Lung (tissue), 12 donors: ENCODE measurements around the gene THEM5. TPM values are rescaled to one million over a fixed set of nuclear protein-coding genes. Genes with fewer than 3 reads are reported as not detected.

Source experiments
- ATAC-seq: fragments of 200-7000 bp; cut with Tn5 transposase; one replicate; pipeline ENCODE4 v1.9.1; 2020; ENCODE audit warnings: moderate number of reproducible peaks; ENCODE audit not compliant: insufficient read depth, low FRiP score
- DNase-seq, 3 donors: peaks; one replicate each; pipeline ENCODE4 v3.0.0-alpha.2; 2013 to 2017
- H3K27ac ChIP-seq, 2 donors: one replicate each; pipeline ENCODE4 v1.5.1; 2013; ENCODE audit warnings: mild to moderate bottlenecking in 2 of 2, moderate library complexity in 2 of 2, control low read depth in 1 of 2, inconsistent platforms in 1 of 2, low read depth in 1 of 2, low read length in 1 of 2
- H3K27me3 ChIP-seq, 3 donors: one replicate each; pipeline ENCODE4 v1.5.1; 2013; ENCODE audit warnings: low read length in 2 of 3; ENCODE audit not compliant: control insufficient read depth in 3 of 3, insufficient read depth in 3 of 3
- H3K36me3 ChIP-seq, 4 donors: one replicate each; pipeline ENCODE4 v1.5.1; 2013; ENCODE audit warnings: low read length in 4 of 4, mild to moderate bottlenecking in 1 of 4, moderate library complexity in 1 of 4; ENCODE audit not compliant: control insufficient read depth in 4 of 4, insufficient read depth in 4 of 4
- H3K4me1 ChIP-seq, 5 donors: one replicate each; pipeline ENCODE4 v1.5.1; 2013; ENCODE audit warnings: low read length in 5 of 5, mild to moderate bottlenecking in 2 of 5, moderate library complexity in 1 of 5; ENCODE audit not compliant: control insufficient read depth in 5 of 5, insufficient read depth in 5 of 5
- H3K4me3 ChIP-seq: one replicate; pipeline ENCODE4 v1.5.1; 2013; ENCODE audit warnings: mild to moderate bottlenecking, control low read depth, moderate library complexity
- H3K9ac ChIP-seq, 2 donors: one replicate each; pipeline ENCODE4 v1.5.1; 2013; ENCODE audit warnings: low read length in 2 of 2, control low read depth in 1 of 2; ENCODE audit not compliant: insufficient read depth in 1 of 2
- H3K9me3 ChIP-seq, 4 donors: one replicate each; pipeline ENCODE4 v1.5.1; 2013; ENCODE audit warnings: low read length in 3 of 4, mild to moderate bottlenecking in 1 of 4, moderate library complexity in 1 of 4; ENCODE audit not compliant: control insufficient read depth in 4 of 4, insufficient read depth in 3 of 4
- WGBS, 2 donors: extraction: QIAGEN DNeasy Blood & Tissue Kit; methylation state at CpG; one replicate each; pipeline ENCODE4 v1.1.7; 2013; 5-methylcytosine and 5-hydroxymethylcytosine counted together
- polyA plus RNA-seq, 2 donors: library from polyadenylated mRNA; stranded (reverse); fragments of 200-250 nt; gene quantifications; one replicate each; pipeline ENCODE4 v1.2.1, GENCODE V29; 2013
- total RNA-seq, 2 donors: library from RNA; depleted of rRNA in 1 of 2; stranded (reverse); fragments of >200 nt in 1 of 2; gene quantifications; one replicate each; pipeline ENCODE4 v1.2.1, GENCODE V29; 2014 to 2021
- TF ChIP-seq, protein P1 (sequence below): IDR thresholded peaks from 2 replicates; pipeline ENCODE4 v1.5.1; 2012; ENCODE audit warnings: mild to moderate bottlenecking; ENCODE audit errors: control extremely low read depth, extremely low read depth
- donor health status: control.
- donor health status: control.
- donor health status: Bipolar disorder and iron deficiency.
- donor health status: healthy.
- donor health status: DM: yes; HTN: yes; CAD: no.

The THEM5 gene
- total and polyA plus RNA-seq, 4 donors, result not detected

DNA sequence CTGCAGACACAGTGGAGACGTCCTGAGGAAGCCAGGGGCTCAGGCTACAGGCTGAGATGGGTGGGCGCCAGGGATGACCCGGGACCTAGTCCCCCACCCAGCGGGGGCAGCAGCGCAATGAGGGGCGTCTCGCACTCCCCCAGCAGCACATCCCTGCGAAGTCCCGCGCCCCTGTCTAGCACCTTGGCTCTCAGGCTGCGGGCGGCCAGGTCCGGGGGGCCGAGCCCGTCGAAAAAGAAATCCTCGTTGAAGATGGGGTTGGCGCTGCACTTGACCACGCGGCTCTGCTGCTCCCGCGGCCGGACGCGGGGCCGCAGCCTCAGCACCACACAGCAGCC lies 15.7 kb downstream of the THEM5 start:
- H3K4me3 ChIP-seq, result no peak overlapping the region
- peaks cover 0 to 38% (median 35%) of the 10 kb centered on the region in 3 donors for H3K27me3 ChIP-seq
- 12 to 17% methylated on average over 26 of the region's 26 CpGs for WGBS, 2 donors
- no peak overlapping the region for H3K27ac ChIP-seq
- ATAC-seq (no peak), DNase-seq (no peak)
- peaks cover 0 to 22% (median 7%) of the 10 kb centered on the region in 5 donors for H3K4me1 ChIP-seq
- TF ChIP-seq, protein P1, sequence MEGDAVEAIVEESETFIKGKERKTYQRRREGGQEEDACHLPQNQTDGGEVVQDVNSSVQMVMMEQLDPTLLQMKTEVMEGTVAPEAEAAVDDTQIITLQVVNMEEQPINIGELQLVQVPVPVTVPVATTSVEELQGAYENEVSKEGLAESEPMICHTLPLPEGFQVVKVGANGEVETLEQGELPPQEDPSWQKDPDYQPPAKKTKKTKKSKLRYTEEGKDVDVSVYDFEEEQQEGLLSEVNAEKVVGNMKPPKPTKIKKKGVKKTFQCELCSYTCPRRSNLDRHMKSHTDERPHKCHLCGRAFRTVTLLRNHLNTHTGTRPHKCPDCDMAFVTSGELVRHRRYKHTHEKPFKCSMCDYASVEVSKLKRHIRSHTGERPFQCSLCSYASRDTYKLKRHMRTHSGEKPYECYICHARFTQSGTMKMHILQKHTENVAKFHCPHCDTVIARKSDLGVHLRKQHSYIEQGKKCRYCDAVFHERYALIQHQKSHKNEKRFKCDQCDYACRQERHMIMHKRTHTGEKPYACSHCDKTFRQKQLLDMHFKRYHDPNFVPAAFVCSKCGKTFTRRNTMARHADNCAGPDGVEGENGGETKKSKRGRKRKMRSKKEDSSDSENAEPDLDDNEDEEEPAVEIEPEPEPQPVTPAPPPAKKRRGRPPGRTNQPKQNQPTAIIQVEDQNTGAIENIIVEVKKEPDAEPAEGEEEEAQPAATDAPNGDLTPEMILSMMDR, result no peak
- H3K9me3 ChIP-seq, result no peaks in the 10 kb centered on the region
- no peak overlapping the region for H3K9ac ChIP-seq
- H3K36me3 ChIP-seq, result no peaks in the 10 kb centered on the region

DNA sequence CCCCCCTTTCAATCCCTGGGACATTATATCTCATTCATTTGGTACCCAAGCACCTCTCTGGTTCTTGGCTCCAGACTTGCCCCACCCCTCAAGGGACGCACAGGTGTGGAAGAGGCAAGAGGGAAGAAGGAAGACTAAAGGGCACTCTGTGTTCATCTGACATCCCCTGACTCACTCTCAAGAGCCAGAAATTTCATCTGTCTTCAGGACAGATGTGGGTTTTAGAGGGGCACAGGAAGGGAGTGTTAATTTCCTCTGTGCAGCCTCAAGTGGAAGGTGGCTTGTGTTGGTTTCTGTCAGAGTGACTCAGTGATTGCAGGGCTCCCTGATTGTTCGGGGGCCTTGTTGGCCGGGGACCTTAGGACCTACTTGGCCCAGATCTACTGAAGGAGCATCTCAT lies 16.3 kb downstream of the THEM5 start:
- H3K27me3 ChIP-seq, result peaks cover 0 to 38% (median 35%) of the 10 kb centered on the region in 3 donors
- H3K9ac ChIP-seq, result no peak overlapping the region
- peaks cover 0 to 29% (median 7%) of the 10 kb centered on the region in 5 donors for H3K4me1 ChIP-seq
- 22 to 42% methylated on average over 3 of the region's 3 CpGs for WGBS, 2 donors
- H3K9me3 ChIP-seq, result no peaks in the 10 kb centered on the region
- TF ChIP-seq, protein P1, result no peak
- H3K4me3 ChIP-seq, result no peak overlapping the region
- DNase-seq, result no peak
- H3K36me3 ChIP-seq, result no peaks in the 10 kb centered on the region
- no peak for ATAC-seq
- peak overlapping the region in 1 of 2 donors; percentile 12 for H3K27ac ChIP-seq

DNA sequence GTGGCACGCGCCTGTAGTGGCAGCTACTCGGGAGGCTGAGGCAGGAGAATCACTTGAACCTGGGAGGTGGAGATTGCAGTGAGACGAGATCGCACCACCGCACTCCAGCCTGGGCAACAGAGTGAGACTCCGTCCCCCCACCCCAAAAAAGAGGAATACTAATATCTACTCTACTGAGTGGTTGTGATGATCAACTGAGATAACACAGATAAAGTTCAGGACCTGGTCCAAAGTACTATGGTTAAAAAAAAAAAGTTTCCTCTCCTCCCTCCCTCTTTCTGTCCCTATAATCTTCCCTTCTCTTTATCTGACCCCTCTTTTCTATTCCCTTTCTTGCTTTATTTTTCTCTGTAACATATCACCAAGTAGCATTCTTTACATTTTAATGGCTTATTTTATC lies 17.9 kb downstream of the THEM5 start:
- ATAC-seq (no peak), DNase-seq (no peak)
- WGBS, 2 donors, result 93 to 98% methylated on average over 7 of the region's 7 CpGs
- TF ChIP-seq, protein P1, result no peak
- no peak overlapping the region for H3K4me3 ChIP-seq
- H3K27me3 ChIP-seq, result peaks cover 0 to 31% (median 31%) of the 10 kb centered on the region in 3 donors
- no peaks in the 10 kb centered on the region for H3K9me3 ChIP-seq
- H3K36me3 ChIP-seq, result no peaks in the 10 kb centered on the region
- no peak overlapping the region for H3K9ac ChIP-seq
- H3K4me1 ChIP-seq, result peaks cover 0 to 32% (median 14%) of the 10 kb centered on the region in 5 donors
- no peak overlapping the region for H3K27ac ChIP-seq

DNA sequence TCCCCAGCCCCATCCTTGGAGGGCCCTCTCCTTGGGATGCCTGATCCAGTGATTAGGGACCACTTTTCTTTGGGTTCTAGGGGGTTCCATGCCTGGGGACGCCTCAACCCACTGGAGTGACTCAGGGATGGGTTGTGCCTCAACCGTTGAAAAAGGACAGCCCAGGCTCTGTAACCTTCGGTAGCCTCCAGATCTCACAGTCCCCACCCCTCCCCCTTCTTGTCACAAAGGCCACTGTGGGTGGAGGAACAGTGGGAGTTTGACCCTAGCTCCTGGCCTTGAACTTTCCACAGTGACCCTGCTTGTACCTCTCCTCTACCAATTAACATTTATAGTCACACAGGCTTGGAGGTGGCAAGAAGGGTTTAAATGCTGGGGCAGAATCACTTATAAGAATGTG lies 19.3 kb downstream of the THEM5 start:
- peaks cover 0 to 33% (median 16%) of the 10 kb centered on the region in 5 donors for H3K4me1 ChIP-seq
- H3K9ac ChIP-seq, result no peak overlapping the region
- no peaks in the 10 kb centered on the region for H3K36me3 ChIP-seq
- no peak for DNase-seq
- no peak overlapping the region for H3K4me3 ChIP-seq
- peaks cover 0 to 21% (median 20%) of the 10 kb centered on the region in 3 donors for H3K27me3 ChIP-seq
- 39 to 57% methylated on average over 3 of the region's 3 CpGs for WGBS, 2 donors
- H3K9me3 ChIP-seq, result no peaks in the 10 kb centered on the region
- TF ChIP-seq, protein P1, result no peak
- no peak for ATAC-seq
- no peak overlapping the region for H3K27ac ChIP-seq
